ENCODE measurements around the gene TRAPPC10. TPM values are rescaled to one million over a fixed set of nuclear protein-coding genes. Genes with fewer than 3 reads are reported as not detected.
A peak's percentile ranks its signal among the peaks of the same experiment; 100 is the strongest.

The TRAPPC10 gene
- total RNA-seq, 5 donors from 2014 or later (not counting 1 experiment from before 2014, with no cell fraction given): 82.5 to 144 (median 92.2) TPM

DNA sequence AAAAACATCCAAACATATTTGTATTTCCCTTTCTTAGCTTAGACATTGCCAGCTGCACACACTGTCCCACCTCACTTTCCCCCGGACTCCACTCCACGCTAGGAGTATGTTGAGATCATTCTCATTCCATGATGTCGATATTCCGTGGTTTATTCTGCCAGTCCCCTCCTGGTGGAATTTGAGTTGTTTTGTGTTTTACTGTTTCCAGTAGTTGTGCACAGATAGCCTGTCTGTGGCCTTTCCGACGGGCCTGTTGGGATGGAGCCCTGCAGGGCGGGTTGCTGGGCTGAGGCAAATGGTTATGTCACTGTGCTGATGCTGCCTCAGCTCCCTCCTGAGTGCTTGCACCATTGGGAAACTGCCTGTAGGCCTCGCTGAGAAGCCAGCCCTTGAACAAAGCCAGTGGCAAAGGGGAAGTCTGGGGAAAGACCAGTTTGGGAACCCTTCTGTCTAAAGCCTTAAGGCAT is 12.8 kb downstream of the TRAPPC10 start:
- H3K9me3 ChIP-seq: no peaks in the 10 kb centered on the region
- H3K4me1 Mint-ChIP-seq: peaks cover 91 to 95% (median 92%) of the 10 kb centered on the region in 3 donors
- peaks cover 0 to 8% of the 10 kb centered on the region in 2 donors for H3K36me3 ChIP-seq (ENCODE audit: control insufficient read depth in 2 of 2, extremely low read depth in 1 of 2, insufficient read depth in 1 of 2, low read length in 1 of 2)
- H3K27me3 ChIP-seq (replicated peaks in 1 of 2; ENCODE audit: control insufficient read depth in 2 of 2, extremely low read depth in 1 of 2, insufficient read depth in 2 of 2, low read length in 1 of 2): no peaks in the 10 kb centered on the region
- 85% methylated on average over 7 of the region's 8 CpGs for whole genome bisulfite sequencing (ENCODE audit: insufficient coverage)
- peak overlapping the region; percentile 71 to 79 for H3K27ac Mint-ChIP-seq
- POLR2A ChIA-PET: interaction anchor here in 1 of 2 donors (0.6 kb wide), 1 partner anchor 9 kb away, joined by 6 read pairs; no protein-coding TSS in a partner anchor
- H3K4me3 ChIP-seq (ENCODE audit: control insufficient read depth in 1 of 2, extremely low read depth in 1 of 2, low read length in 1 of 2): no peak overlapping the region
- H3K4me1 ChIP-seq (ENCODE audit: control insufficient read depth in 1 of 2, extremely low read depth in 1 of 2, insufficient read depth in 2 of 2, low read length in 2 of 2): peaks cover 31 to 71% of the 10 kb centered on the region in 2 experiments
- CTCF ChIA-PET: no interaction called here
- no peak overlapping the region for H3K27ac ChIP-seq (ENCODE audit: low read length)
- ATAC-seq (replicated peaks in 1 of 4): no peak
- H3K27me3 Mint-ChIP-seq: no peaks in the 10 kb centered on the region
- DNase-seq: peak in 1 of 35 experiments; percentile 10
- no peaks in the 10 kb centered on the region for H3K9me3 Mint-ChIP-seq
- H3K4me3 Mint-ChIP-seq: peak overlapping the region; percentile 13 to 69 (median 28)
- peaks cover 15% of the 10 kb centered on the region for H3K36me3 Mint-ChIP-seq

DNA sequence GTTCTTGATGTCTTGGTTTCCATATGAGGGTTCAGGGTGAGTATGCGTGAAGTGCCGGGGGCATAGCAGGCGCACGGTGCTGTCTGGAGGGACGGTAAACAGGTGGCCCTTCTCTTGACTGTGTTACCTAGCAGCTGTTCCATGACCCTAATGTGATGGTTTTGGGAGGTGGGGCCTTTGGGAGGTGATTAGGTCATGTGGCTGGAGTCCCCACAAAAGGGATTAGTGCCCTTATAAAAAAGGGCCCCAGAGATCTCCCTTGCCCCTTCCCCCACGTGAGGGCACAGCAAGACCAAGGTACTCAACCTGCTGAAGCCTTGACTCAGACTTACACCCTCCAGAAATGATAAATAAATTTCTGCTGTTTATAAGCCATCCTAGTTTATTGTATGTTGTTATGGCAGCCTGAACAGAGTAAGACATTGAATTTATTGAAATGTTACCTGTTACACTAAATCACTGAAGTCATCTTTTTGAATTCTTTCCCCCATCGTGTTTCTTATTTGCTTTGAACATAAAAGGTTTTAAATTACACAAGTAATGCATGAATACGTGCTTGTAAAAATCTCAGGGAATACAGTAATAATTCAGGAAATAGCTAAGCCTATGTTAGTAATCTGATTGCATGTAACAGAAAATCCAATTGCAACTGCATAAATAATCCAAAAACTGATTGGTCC is 15.6 kb downstream of the TRAPPC10 start:
- DNase-seq (no peak), ATAC-seq (replicated peaks in 1 of 4) (no peak)
- ChIA-PET CTCF (no interaction called here), POLR2A (no interaction called here)
- Mint-ChIP-seq H3K36me3 (peaks cover 25% of the 10 kb centered on the region), H3K27me3 (no peaks in the 10 kb centered on the region), H3K4me3 (no peak overlapping the region), H3K27ac (no peak overlapping the region), H3K4me1 (peaks cover 81 to 87% (median 82%) of the 10 kb centered on the region in 3 donors), H3K9me3 (no peaks in the 10 kb centered on the region)
- H3K9me3 ChIP-seq: no peaks in the 10 kb centered on the region
- 100% methylated on average over 4 of the region's 8 CpGs for WGBS (ENCODE audit: insufficient coverage)
- H3K4me3 ChIP-seq (ENCODE audit: control insufficient read depth in 1 of 2, extremely low read depth in 1 of 2, low read length in 1 of 2): no peak overlapping the region
- peaks cover 18 to 53% of the 10 kb centered on the region in 2 experiments for H3K4me1 ChIP-seq (ENCODE audit: control insufficient read depth in 1 of 2, extremely low read depth in 1 of 2, insufficient read depth in 2 of 2, low read length in 2 of 2)
- no peaks in the 10 kb centered on the region for H3K27me3 ChIP-seq (replicated peaks in 1 of 2; ENCODE audit: control insufficient read depth in 2 of 2, extremely low read depth in 1 of 2, insufficient read depth in 2 of 2, low read length in 1 of 2)
- H3K36me3 ChIP-seq (ENCODE audit: control insufficient read depth in 2 of 2, extremely low read depth in 1 of 2, insufficient read depth in 1 of 2, low read length in 1 of 2): peaks cover 0 to 20% of the 10 kb centered on the region in 2 donors
- no peak overlapping the region for H3K27ac ChIP-seq (ENCODE audit: low read length)

DNA sequence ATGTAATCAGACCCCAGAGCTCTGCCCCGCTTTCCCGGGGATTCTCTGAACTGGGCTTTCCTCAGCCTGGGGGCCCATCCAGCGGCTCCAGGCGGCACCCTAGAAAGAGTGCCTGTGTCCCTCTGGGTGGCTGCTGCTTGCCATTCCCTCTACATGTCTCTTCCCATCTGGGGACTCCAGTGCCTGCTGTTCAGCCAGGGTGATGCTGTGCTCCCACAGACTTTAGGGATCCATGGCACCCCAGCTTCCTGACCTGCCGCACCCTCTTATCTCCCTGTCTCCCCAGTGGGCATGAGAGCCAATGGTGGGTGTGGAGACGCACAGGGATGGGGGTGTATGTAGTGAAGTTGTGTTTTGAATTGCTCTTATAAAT is 16.2 kb downstream of the TRAPPC10 start:
- no peak overlapping the region for H3K27ac Mint-ChIP-seq
- Histone ChIP-seq H3K27ac (ENCODE audit: low read length) (no peak overlapping the region), H3K4me3 (ENCODE audit: control insufficient read depth in 1 of 2, extremely low read depth in 1 of 2, low read length in 1 of 2) (no peak overlapping the region), H3K27me3 (replicated peaks in 1 of 2; ENCODE audit: control insufficient read depth in 2 of 2, extremely low read depth in 1 of 2, insufficient read depth in 2 of 2, low read length in 1 of 2) (no peaks in the 10 kb centered on the region), H3K36me3 (ENCODE audit: control insufficient read depth in 2 of 2, extremely low read depth in 1 of 2, insufficient read depth in 1 of 2, low read length in 1 of 2) (peaks cover 0 to 25% of the 10 kb centered on the region in 2 donors), H3K4me1 (ENCODE audit: control insufficient read depth in 1 of 2, extremely low read depth in 1 of 2, insufficient read depth in 2 of 2, low read length in 2 of 2) (peaks cover 18 to 49% of the 10 kb centered on the region in 2 experiments), H3K9me3 (no peaks in the 10 kb centered on the region)
- ATAC-seq (replicated peaks in 1 of 4) (no peak), DNase-seq (no peak)
- H3K36me3 Mint-ChIP-seq: peaks cover 26% of the 10 kb centered on the region
- H3K4me1 Mint-ChIP-seq: peaks cover 76 to 83% (median 79%) of the 10 kb centered on the region in 3 donors
- no peaks in the 10 kb centered on the region for H3K27me3 Mint-ChIP-seq
- H3K4me3 Mint-ChIP-seq: no peak overlapping the region
- H3K9me3 Mint-ChIP-seq: no peaks in the 10 kb centered on the region
- 85% methylated on average over 4 of the region's 6 CpGs for WGBS (ENCODE audit: insufficient coverage)
- ChIA-PET POLR2A (no interaction called here), CTCF (no interaction called here)

GRCh38 chr21:44029460-44030087 is 17.5 kb downstream of the TRAPPC10 start:
- Mint-ChIP-seq H3K4me1 (peaks cover 68 to 73% (median 71%) of the 10 kb centered on the region in 3 donors), H3K9me3 (no peaks in the 10 kb centered on the region), H3K27ac (peak overlapping the region; percentile 19 to 44), H3K36me3 (peaks cover 33% of the 10 kb centered on the region), H3K27me3 (no peaks in the 10 kb centered on the region), H3K4me3 (peak overlapping the region in 1 of 3 donors; percentile 5)
- Histone ChIP-seq H3K4me3 (ENCODE audit: control insufficient read depth in 1 of 2, extremely low read depth in 1 of 2, low read length in 1 of 2) (no peak overlapping the region), H3K27ac (ENCODE audit: low read length) (no peak overlapping the region), H3K4me1 (ENCODE audit: control insufficient read depth in 1 of 2, extremely low read depth in 1 of 2, insufficient read depth in 2 of 2, low read length in 2 of 2) (peaks cover 14 to 39% of the 10 kb centered on the region in 2 experiments), H3K9me3 (no peaks in the 10 kb centered on the region), H3K27me3 (replicated peaks in 1 of 2; ENCODE audit: control insufficient read depth in 2 of 2, extremely low read depth in 1 of 2, insufficient read depth in 2 of 2, low read length in 1 of 2) (no peaks in the 10 kb centered on the region), H3K36me3 (ENCODE audit: control insufficient read depth in 2 of 2, extremely low read depth in 1 of 2, insufficient read depth in 1 of 2, low read length in 1 of 2) (peaks cover 3 to 36% of the 10 kb centered on the region in 2 donors)
- POLR2A ChIA-PET: no interaction called here
- WGBS (ENCODE audit: insufficient coverage): 96% methylated on average over 5 of the region's 6 CpGs
- ATAC-seq (replicated peaks in 1 of 4) (no peak), DNase-seq (no peak)
- CTCF ChIA-PET: no interaction called here

DNA sequence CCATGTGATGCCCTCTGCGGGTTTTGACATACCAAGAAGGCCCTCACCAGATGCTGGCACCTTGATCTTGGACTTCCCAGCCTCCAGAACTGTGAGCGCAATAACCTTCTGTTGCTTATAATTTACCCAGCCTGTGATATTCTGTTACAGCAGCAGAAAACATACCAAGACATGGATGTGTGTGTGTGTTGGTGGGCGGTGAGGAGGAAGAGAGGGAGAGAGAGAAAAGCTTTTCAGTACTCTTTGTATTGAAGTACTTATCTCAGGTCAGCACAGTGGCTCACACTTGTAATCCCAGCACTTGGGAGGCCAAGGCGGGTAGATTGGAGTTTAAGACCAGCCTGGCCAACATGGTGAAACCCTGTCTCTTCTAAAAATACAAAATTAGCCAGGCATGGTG is 23.1 kb downstream of the TRAPPC10 start:
- POLR2A ChIA-PET: interaction anchor here (0.5 to 0.6 kb wide), 3 partner anchors 20 to 57 kb away, joined by 3 to 5 read pairs (median 3); no protein-coding TSS in a partner anchor
- Mint-ChIP-seq H3K9me3 (no peaks in the 10 kb centered on the region), H3K27me3 (no peaks in the 10 kb centered on the region), H3K27ac (no peak overlapping the region), H3K36me3 (peaks cover 54% of the 10 kb centered on the region), H3K4me3 (no peak overlapping the region), H3K4me1 (peaks cover 13 to 28% (median 23%) of the 10 kb centered on the region in 3 donors)
- Histone ChIP-seq H3K4me3 (ENCODE audit: control insufficient read depth in 1 of 2, extremely low read depth in 1 of 2, low read length in 1 of 2) (no peak overlapping the region), H3K9me3 (no peaks in the 10 kb centered on the region), H3K4me1 (ENCODE audit: control insufficient read depth in 1 of 2, extremely low read depth in 1 of 2, insufficient read depth in 2 of 2, low read length in 2 of 2) (peaks cover 0 to 6% of the 10 kb centered on the region in 2 experiments), H3K36me3 (ENCODE audit: control insufficient read depth in 2 of 2, extremely low read depth in 1 of 2, insufficient read depth in 1 of 2, low read length in 1 of 2) (peaks cover 12 to 73% of the 10 kb centered on the region in 2 donors), H3K27me3 (replicated peaks in 1 of 2; ENCODE audit: control insufficient read depth in 2 of 2, extremely low read depth in 1 of 2, insufficient read depth in 2 of 2, low read length in 1 of 2) (no peaks in the 10 kb centered on the region), H3K27ac (ENCODE audit: low read length) (no peak overlapping the region)
- 100% methylated on average over 1 of the region's 4 CpGs for WGBS (ENCODE audit: insufficient coverage)
- CTCF ChIA-PET: interaction anchor here in 1 of 2 donors (0.6 kb wide), 1 partner anchor 43 kb away, joined by 11 read pairs; no protein-coding TSS in a partner anchor
- ATAC-seq (replicated peaks in 1 of 4) (no peak), DNase-seq (no peak)

GRCh38 chr21:44038063-44038462 is 26.0 kb downstream of the TRAPPC10 start:
- DNase-seq (no peak), ATAC-seq (replicated peaks in 1 of 4) (no peak)
- H3K4me1 ChIP-seq (ENCODE audit: control insufficient read depth in 1 of 2, extremely low read depth in 1 of 2, insufficient read depth in 2 of 2, low read length in 2 of 2): no peaks in the 10 kb centered on the region
- no peaks in the 10 kb centered on the region for H3K9me3 Mint-ChIP-seq
- H3K27me3 ChIP-seq (replicated peaks in 1 of 2; ENCODE audit: control insufficient read depth in 2 of 2, extremely low read depth in 1 of 2, insufficient read depth in 2 of 2, low read length in 1 of 2): no peaks in the 10 kb centered on the region
- no peak overlapping the region for H3K4me3 Mint-ChIP-seq
- no peaks in the 10 kb centered on the region for H3K27me3 Mint-ChIP-seq
- no peak overlapping the region for H3K4me3 ChIP-seq (ENCODE audit: control insufficient read depth in 1 of 2, extremely low read depth in 1 of 2, low read length in 1 of 2)
- CTCF ChIA-PET: no interaction called here
- peak overlapping the region in 1 of 2 donors; percentile 61 for H3K27ac Mint-ChIP-seq
- H3K36me3 Mint-ChIP-seq: peaks cover 45% of the 10 kb centered on the region
- H3K36me3 ChIP-seq (ENCODE audit: control insufficient read depth in 2 of 2, extremely low read depth in 1 of 2, insufficient read depth in 1 of 2, low read length in 1 of 2): peaks cover 12 to 59% of the 10 kb centered on the region in 2 donors
- H3K27ac ChIP-seq (ENCODE audit: low read length): no peak overlapping the region
- no peaks in the 10 kb centered on the region for H3K9me3 ChIP-seq
- WGBS (ENCODE audit: insufficient coverage): 98% methylated on average over 11 of the region's 14 CpGs
- POLR2A ChIA-PET: no interaction called here
- H3K4me1 Mint-ChIP-seq: peaks cover 7 to 32% (median 14%) of the 10 kb centered on the region in 3 donors

Measured in T-cell (primary cell).